DND-41 (cell line): Measurements from ENCODE around the gene B4GALT3.

Source experiments
- EZH2 ChIP-seq: IDR thresholded peaks from 3 replicates; pipeline ENCODE4 v1.6.1; 2012; ENCODE audit warnings: borderline replicate concordance, low read depth, mild to moderate bottlenecking, moderate library complexity, low read length, inconsistent platforms; ENCODE audit not compliant: severe bottlenecking
- TF ChIP-seq, protein P1 (sequence below): IDR thresholded peaks from 2 replicates; pipeline ENCODE4 v1.5.1; 2012; ENCODE audit warnings: borderline replicate concordance, low read length, moderate library complexity, mild to moderate bottlenecking; ENCODE audit not compliant: poor library complexity, severe bottlenecking; ENCODE audit errors: extremely low read depth

DNA sequence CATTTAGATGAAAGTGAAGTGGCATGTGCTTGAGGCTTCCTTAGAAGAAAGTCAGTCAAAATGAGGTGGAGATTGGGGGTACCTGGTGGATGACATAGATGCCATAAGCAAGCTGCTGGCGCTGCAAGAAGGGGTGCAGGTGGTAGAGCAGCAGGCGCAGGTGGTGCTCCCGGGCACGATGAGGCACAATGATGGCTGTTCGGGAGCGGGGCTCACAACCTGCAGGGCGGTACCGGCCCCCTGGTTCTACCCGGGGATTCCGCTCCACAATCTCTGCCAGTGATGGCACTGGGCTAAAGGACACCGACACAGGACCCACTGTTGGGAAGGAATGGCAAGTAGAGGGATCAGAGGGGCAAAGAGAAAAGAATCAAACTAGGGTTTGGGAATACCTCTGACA, 2.4 kb downstream of the B4GALT3 start:
- TF ChIP-seq, protein P1, sequence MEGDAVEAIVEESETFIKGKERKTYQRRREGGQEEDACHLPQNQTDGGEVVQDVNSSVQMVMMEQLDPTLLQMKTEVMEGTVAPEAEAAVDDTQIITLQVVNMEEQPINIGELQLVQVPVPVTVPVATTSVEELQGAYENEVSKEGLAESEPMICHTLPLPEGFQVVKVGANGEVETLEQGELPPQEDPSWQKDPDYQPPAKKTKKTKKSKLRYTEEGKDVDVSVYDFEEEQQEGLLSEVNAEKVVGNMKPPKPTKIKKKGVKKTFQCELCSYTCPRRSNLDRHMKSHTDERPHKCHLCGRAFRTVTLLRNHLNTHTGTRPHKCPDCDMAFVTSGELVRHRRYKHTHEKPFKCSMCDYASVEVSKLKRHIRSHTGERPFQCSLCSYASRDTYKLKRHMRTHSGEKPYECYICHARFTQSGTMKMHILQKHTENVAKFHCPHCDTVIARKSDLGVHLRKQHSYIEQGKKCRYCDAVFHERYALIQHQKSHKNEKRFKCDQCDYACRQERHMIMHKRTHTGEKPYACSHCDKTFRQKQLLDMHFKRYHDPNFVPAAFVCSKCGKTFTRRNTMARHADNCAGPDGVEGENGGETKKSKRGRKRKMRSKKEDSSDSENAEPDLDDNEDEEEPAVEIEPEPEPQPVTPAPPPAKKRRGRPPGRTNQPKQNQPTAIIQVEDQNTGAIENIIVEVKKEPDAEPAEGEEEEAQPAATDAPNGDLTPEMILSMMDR, result no peak
- TF ChIP-seq EZH2, result no peak
